Kidney (tissue), 14 donors: ENCODE measurements around the gene ARMS2. TPM values are rescaled to one million over a fixed set of nuclear protein-coding genes. Genes with fewer than 3 reads are reported as not detected.
A peak's percentile ranks its signal among the peaks of the same experiment; 100 is the strongest.

Source experiments
- DNase-seq, 5 donors: peaks; one replicate each; pipeline ENCODE4 v3.0.0-alpha.2; 2013 to 2020
- FAIRE-seq: peaks from 2 replicates; lab custom pipeline; 2012; peaks lifted over from hg19 to GRCh38; lab: Jason Lieb, UNC
- H3K27ac ChIP-seq, 2 donors: one replicate each; pipeline ENCODE4 v1.7.0; 2013; ENCODE audit warnings: low read depth in 2 of 2, low read length in 2 of 2, inconsistent platforms in 1 of 2
- H3K27me3 ChIP-seq: one replicate; pipeline ENCODE4 v1.7.1; 2013; ENCODE audit warnings: low read length, inconsistent platforms; ENCODE audit not compliant: control insufficient read depth, insufficient read depth
- H3K36me3 ChIP-seq, 3 donors: one replicate each; pipeline versions ENCODE4 v1.7.0 to v1.7.1; 2013; ENCODE audit warnings: low read length in 3 of 3, control low read depth in 1 of 3, inconsistent platforms in 1 of 3; ENCODE audit not compliant: insufficient read depth in 3 of 3, control insufficient read depth in 2 of 3
- H3K4me1 ChIP-seq, 3 donors: one replicate each; pipeline versions ENCODE4 v1.7.0 to v1.7.1; 2013; ENCODE audit warnings: low read length in 3 of 3, inconsistent platforms in 1 of 3, low read depth in 1 of 3; ENCODE audit not compliant: control insufficient read depth in 2 of 3, insufficient read depth in 2 of 3
- H3K4me3 ChIP-seq, 3 donors: one replicate each; pipeline versions ENCODE4 v1.7.0 to v1.8.1; 2013; ENCODE audit warnings: low read length in 3 of 3, control low read depth in 1 of 3, inconsistent platforms in 1 of 3
- H3K9ac ChIP-seq, 3 donors: one replicate each; pipeline versions ENCODE4 v1.7.0 to v1.7.1; 2013; ENCODE audit warnings: low read length in 3 of 3, control low read depth in 1 of 3, inconsistent platforms in 1 of 3
- H3K9me3 ChIP-seq, 3 donors: one replicate each; pipeline versions ENCODE4 v1.7.0 to v1.7.1; 2013; ENCODE audit warnings: low read length in 3 of 3, control low read depth in 1 of 3, inconsistent platforms in 1 of 3; ENCODE audit not compliant: control insufficient read depth in 2 of 3, insufficient read depth in 1 of 3
- intact Hi-C: fragments of 100-400 bp; cut with DNase I; formaldehyde crosslinking; loops from one replicate; pipeline ENCODE4 v1.11.1; 2022
- polyA plus RNA-seq: library from polyadenylated mRNA; stranded (reverse); fragments of 350-450 nt; fragmentation: Illumina TruSeq; extraction: RNeasy Lipid Tissue Mini Kit (QIAGEN cat#74804); gene quantifications from one replicate; pipeline ENCODE4 v1.2.3, GENCODE V29; 2014; ENCODE audit warnings: low read depth, low replicate concordance; ENCODE audit not compliant: insufficient read depth
- total RNA-seq: library from RNA; stranded (reverse); fragmentation: NEBNext Ultra II Directional; extraction: Animal tissue kit (Norgen Biotek cat#: 25700); gene quantifications from one replicate; pipeline ENCODE4 v1.2.1, GENCODE V29; 2021
- TF ChIP-seq, protein P1 (sequence below): IDR thresholded peaks from 3 replicates; pipeline ENCODE4 v1.5.1; 2012; ENCODE audit warnings: mild to moderate bottlenecking, moderate library complexity, borderline replicate concordance; ENCODE audit not compliant: insufficient read depth; ENCODE audit errors: extremely low read depth
- donor health status: control.
- donor health status: control.
- donor health status: control.
- donor health status: control.
- donor health status: control.
- donor health status: DM: yes; HTN: yes; CAD: no.
- donor health status: Normal renal cell carcinoma (clear cell type).

The ARMS2 gene
- total and polyA plus RNA-seq, 2 donors from 2014 or later, result not detected

DNA sequence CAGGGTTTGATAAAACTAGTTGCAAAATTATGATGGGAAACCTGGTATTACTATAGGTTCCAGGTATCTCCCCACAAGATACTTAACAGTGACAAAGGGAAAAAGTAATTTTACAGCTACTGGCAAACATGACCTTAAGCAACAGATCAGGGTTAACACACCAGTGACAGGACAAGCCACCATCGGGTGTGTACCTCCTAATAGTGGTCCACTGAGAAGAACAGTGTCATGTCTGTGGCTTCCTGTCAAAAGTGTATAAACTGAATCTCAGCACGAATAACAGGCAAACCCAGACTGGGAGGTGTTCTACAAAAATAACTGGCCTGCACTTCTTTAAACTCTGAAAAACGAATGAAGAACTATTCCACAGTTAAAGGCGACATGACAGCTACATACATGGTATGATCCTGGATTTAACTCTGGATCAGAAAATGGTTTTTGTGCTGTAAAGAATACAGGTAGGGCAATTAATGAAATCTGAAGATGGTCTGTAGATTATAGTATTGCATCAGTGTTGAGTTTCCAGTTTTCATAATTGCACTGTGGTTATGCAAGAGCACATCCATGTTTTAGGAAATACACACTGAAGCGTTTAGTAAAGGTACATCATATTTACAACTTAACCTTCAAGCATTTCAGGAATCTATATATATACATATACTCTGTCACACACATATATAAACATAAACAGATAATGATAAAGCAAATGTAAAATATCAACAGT, 32.0 kb upstream of the ARMS2 start:
- Histone ChIP-seq H3K27ac (no peak overlapping the region), H3K36me3 (peaks cover 0 to 19% (median 7%) of the 10 kb centered on the region in 3 donors), H3K9ac (no peak overlapping the region), H3K4me1 (no peaks in the 10 kb centered on the region), H3K27me3 (no peaks in the 10 kb centered on the region), H3K9me3 (no peaks in the 10 kb centered on the region), H3K4me3 (no peak overlapping the region)
- no peak for FAIRE-seq
- TF ChIP-seq, protein P1, sequence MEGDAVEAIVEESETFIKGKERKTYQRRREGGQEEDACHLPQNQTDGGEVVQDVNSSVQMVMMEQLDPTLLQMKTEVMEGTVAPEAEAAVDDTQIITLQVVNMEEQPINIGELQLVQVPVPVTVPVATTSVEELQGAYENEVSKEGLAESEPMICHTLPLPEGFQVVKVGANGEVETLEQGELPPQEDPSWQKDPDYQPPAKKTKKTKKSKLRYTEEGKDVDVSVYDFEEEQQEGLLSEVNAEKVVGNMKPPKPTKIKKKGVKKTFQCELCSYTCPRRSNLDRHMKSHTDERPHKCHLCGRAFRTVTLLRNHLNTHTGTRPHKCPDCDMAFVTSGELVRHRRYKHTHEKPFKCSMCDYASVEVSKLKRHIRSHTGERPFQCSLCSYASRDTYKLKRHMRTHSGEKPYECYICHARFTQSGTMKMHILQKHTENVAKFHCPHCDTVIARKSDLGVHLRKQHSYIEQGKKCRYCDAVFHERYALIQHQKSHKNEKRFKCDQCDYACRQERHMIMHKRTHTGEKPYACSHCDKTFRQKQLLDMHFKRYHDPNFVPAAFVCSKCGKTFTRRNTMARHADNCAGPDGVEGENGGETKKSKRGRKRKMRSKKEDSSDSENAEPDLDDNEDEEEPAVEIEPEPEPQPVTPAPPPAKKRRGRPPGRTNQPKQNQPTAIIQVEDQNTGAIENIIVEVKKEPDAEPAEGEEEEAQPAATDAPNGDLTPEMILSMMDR, result no peak
- no peak for DNase-seq
- intact Hi-C loops, result no loop called here

DNA sequence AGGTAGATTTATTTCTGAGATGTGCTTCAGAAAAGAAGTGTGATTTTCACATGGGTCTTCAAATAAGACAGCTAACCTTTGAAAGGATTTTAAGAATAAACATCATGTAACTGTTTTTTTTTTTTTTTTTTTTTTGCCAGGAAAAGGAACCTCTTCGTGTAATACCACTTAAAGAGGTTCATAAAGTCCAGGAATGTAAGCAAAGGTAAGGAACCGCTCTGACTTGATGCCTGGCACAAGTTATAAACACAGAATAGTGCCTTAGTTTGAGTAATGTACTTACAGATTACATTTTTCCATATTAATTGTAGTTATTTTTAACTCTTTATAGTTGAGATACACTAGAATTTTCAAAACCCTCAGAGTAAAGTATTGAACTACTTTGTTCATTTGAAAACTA, 30.4 kb upstream of the ARMS2 start:
- H3K9me3 ChIP-seq, result no peaks in the 10 kb centered on the region
- H3K4me1 ChIP-seq, result no peaks in the 10 kb centered on the region
- no peak overlapping the region for H3K27ac ChIP-seq
- DNase-seq, result no peak
- TF ChIP-seq, protein P1, result no peak
- no peak overlapping the region for H3K4me3 ChIP-seq
- H3K9ac ChIP-seq, result no peak overlapping the region
- peaks cover 0 to 24% (median 7%) of the 10 kb centered on the region in 3 donors for H3K36me3 ChIP-seq
- no peaks in the 10 kb centered on the region for H3K27me3 ChIP-seq
- intact Hi-C loops, result no loop called here
- no peak for FAIRE-seq

DNA sequence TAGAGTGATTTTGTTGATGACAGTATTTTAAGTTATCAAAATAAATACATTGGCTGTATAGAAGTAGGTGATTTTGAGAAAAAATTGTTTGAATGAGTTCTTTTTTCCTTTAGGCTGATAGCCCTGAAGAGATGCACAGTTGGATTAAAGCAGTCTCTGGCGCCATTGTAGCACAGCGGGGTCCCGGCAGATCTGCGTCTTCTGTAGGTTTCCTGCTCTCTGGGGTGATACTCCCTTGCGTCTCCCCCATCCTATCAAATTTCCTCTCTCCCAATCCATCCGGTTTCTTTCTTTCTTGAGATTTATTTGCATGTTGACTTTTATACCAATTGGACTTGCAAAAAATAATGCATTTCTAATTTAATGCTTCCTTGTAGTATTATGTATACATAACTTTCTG, 27.6 kb upstream of the ARMS2 start:
- intact Hi-C loops, result no loop called here
- no peak overlapping the region for H3K4me3 ChIP-seq
- DNase-seq, result peak in 2 of 5 donors; percentile 29 to 43
- no peak for FAIRE-seq
- H3K4me1 ChIP-seq, result peaks cover 0 to 5% (median 0%) of the 10 kb centered on the region in 3 donors
- no peaks in the 10 kb centered on the region for H3K27me3 ChIP-seq
- H3K9ac ChIP-seq, result no peak overlapping the region
- no peaks in the 10 kb centered on the region for H3K9me3 ChIP-seq
- H3K27ac ChIP-seq, result no peak overlapping the region
- H3K36me3 ChIP-seq, result peaks cover 0 to 21% (median 14%) of the 10 kb centered on the region in 3 donors
- TF ChIP-seq, protein P1, result no peak

DNA sequence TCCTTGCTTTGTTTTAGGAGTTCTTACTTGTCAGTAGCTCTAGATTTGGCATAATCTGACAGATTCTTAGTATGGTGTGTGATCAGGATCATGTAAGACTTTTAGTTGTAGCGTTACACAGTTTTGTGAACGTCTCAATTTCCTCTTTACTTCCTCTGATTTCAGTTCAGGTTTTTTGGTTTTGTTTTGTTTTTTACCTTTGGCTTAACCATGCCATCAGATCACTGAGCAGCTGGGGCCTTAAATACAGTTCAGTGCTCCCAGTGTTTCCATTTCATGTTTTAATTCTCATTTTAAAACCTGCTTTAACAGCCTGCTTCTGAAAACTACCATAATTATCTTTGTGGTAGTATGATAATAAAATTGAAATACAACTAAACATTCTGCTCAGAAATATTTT, 27.2 kb upstream of the ARMS2 start:
- no peak for FAIRE-seq
- no peaks in the 10 kb centered on the region for H3K27me3 ChIP-seq
- TF ChIP-seq, protein P1, result no peak
- DNase-seq, result peak in 1 of 5 donors; percentile 17
- no peak overlapping the region for H3K9ac ChIP-seq
- no peak overlapping the region for H3K27ac ChIP-seq
- H3K4me3 ChIP-seq, result no peak overlapping the region
- H3K4me1 ChIP-seq, result peaks cover 0 to 5% (median 0%) of the 10 kb centered on the region in 3 donors
- H3K36me3 ChIP-seq, result peaks cover 0 to 20% (median 14%) of the 10 kb centered on the region in 3 donors
- no peaks in the 10 kb centered on the region for H3K9me3 ChIP-seq
- intact Hi-C loops, result no loop called here
